CD1c-positive myeloid dendritic cell (primary cell): ENCODE measurements around the gene DOC2A.
"Not testable (repeated sequence)": the region's sequence is repeated elsewhere in the genome, so short reads cannot be mapped to it uniquely, and the experiment has no call there.

Source experiments
- DNase-seq: peaks from one replicate; pipeline ENCODE4 v3.0.0-alpha.2; 2016; ENCODE audit errors: extremely low spot score

DOC2A gene

GRCh38 chr16:29972992-29973383 is 37.8 kb downstream of the DOC2A start:
- no peak for DNase-seq

- peak; percentile 5 for DNase-seq
These were observed 38.3 kb downstream of the DOC2A start for GRCh38 chr16:29972500-29972899.

- DNase-seq: no peak
These were observed 39.5 kb downstream of the DOC2A start for GRCh38 chr16:29971304-29971703.

- no peak for DNase-seq
These were observed 42.6 kb downstream of the DOC2A start for GRCh38 chr16:29968205-29968604.

- no peak for DNase-seq
These were observed 47.6 kb downstream of the DOC2A start for GRCh38 chr16:29963021-29963743.

GRCh38 chr16:29962344-29962994 is 48.4 kb downstream of the DOC2A start:
- DNase-seq: peak; percentile 67

- peak; percentile 97 for DNase-seq
These were observed 49.1 kb downstream of the DOC2A start, which contains the start of gene TMEM219 for GRCh38 chr16:29961479-29962343. TSS of gene TMEM219 (plus strand) at chr16:29962079. CDS start at chr16:29963144, 1,065 bp downstream.

- no peak for DNase-seq
These were observed 49.7 kb downstream of the DOC2A start for GRCh38 chr16:29961127-29961478.

GRCh38 chr16:29959821-29960220 is 51.0 kb downstream of the DOC2A start:
- not testable (repeated sequence) for DNase-seq

- no peak for DNase-seq
These were observed 51.5 kb downstream of the DOC2A start for GRCh38 chr16:29959293-29959692.

GRCh38 chr16:29958756-29959155 is 52.1 kb downstream of the DOC2A start:
- DNase-seq: no peak
